Measurements from ENCODE around the gene FIG4.

- TF ChIP-seq POLR2A (IDR thresholded peaks at IDR 0.05; ENCODE audit: low read depth) = no peak
- no peak for TF ChIP-seq CTCF (IDR thresholded peaks at IDR 0.05)
- TF ChIP-seq POLR2AphosphoS5 (IDR thresholded peaks at IDR 0.05) = no peak
Measured at GRCh38 chr6:109826551-109826950, 135.5 kb downstream of the FIG4 start.
